ENCODE results near the gene CCDC77. TPM values are rescaled to one million over a fixed set of nuclear protein-coding genes. Genes with fewer than 3 reads are reported as not detected.

CCDC77 gene
- total RNA-seq, 1 experiment from 2014 or later = 17.7 TPM

GRCh38 chr12:466039-466438 is 64.6 kb downstream of the CCDC77 start:
- H3K4me3 ChIP-seq (ENCODE audit: low read length) = no peak overlapping the region
- no peak overlapping the region for H3K27ac ChIP-seq (ENCODE audit: low read length)
- H3K4me1 ChIP-seq (ENCODE audit: low read length) = no peaks in the 10 kb centered on the region; the same call in none of the 2 replicates
- H3K79me2 ChIP-seq (ENCODE audit: low read length) = no peaks in the 10 kb centered on the region
- H3K27me3 ChIP-seq (ENCODE audit: low read length) = no peaks in the 10 kb centered on the region
- H3K4me2 ChIP-seq (ENCODE audit: low read depth, low read length, poor library complexity, severe bottlenecking) = no peak overlapping the region
- H3K9me2 ChIP-seq (replicated peaks; ENCODE audit: insufficient read depth, low read length) = no peaks in the 10 kb centered on the region
- H3K9me3 ChIP-seq (ENCODE audit: low read length) = no peaks in the 10 kb centered on the region
- no peak overlapping the region for H3K9ac ChIP-seq (ENCODE audit: low read length)
- no peaks in the 10 kb centered on the region for H3K36me3 ChIP-seq (ENCODE audit: insufficient read depth, low read length)
- no peak overlapping the region for H2AFZ ChIP-seq (ENCODE audit: low read length)
- no peaks in the 10 kb centered on the region for H4K20me1 ChIP-seq (ENCODE audit: insufficient read depth, low read depth, low read length)
- DNase-seq = peak; percentile 21

GRCh38 chr12:466762-467161 is 65.3 kb downstream of the CCDC77 start:
- no peaks in the 10 kb centered on the region; the same call in none of the 2 replicates for H3K4me1 ChIP-seq (ENCODE audit: low read length)
- H3K27ac ChIP-seq (ENCODE audit: low read length) = no peak overlapping the region
- H3K9me3 ChIP-seq (ENCODE audit: low read length) = no peaks in the 10 kb centered on the region
- H4K20me1 ChIP-seq (ENCODE audit: insufficient read depth, low read depth, low read length) = no peaks in the 10 kb centered on the region
- peak; percentile 42 for DNase-seq
- no peaks in the 10 kb centered on the region for H3K9me2 ChIP-seq (replicated peaks; ENCODE audit: insufficient read depth, low read length)
- no peak overlapping the region for H2AFZ ChIP-seq (ENCODE audit: low read length)
- H3K79me2 ChIP-seq (ENCODE audit: low read length) = no peaks in the 10 kb centered on the region
- no peaks in the 10 kb centered on the region for H3K27me3 ChIP-seq (ENCODE audit: low read length)
- no peaks in the 10 kb centered on the region for H3K36me3 ChIP-seq (ENCODE audit: insufficient read depth, low read length)
- no peak overlapping the region for H3K4me2 ChIP-seq (ENCODE audit: low read depth, low read length, poor library complexity, severe bottlenecking)
- no peak overlapping the region for H3K9ac ChIP-seq (ENCODE audit: low read length)
- H3K4me3 ChIP-seq (ENCODE audit: low read length) = no peak overlapping the region

GRCh38 chr12:467591-467990 is 66.1 kb downstream of the CCDC77 start:
- H2AFZ ChIP-seq (ENCODE audit: low read length) = no peak overlapping the region
- H3K4me1 ChIP-seq (ENCODE audit: low read length) = no peaks in the 10 kb centered on the region; the same call in none of the 2 replicates
- H3K9me3 ChIP-seq (ENCODE audit: low read length) = no peaks in the 10 kb centered on the region
- no peak overlapping the region for H3K27ac ChIP-seq (ENCODE audit: low read length)
- no peak overlapping the region for H3K4me2 ChIP-seq (ENCODE audit: low read depth, low read length, poor library complexity, severe bottlenecking)
- no peak overlapping the region for H3K9ac ChIP-seq (ENCODE audit: low read length)
- no peak for DNase-seq
- no peak overlapping the region for H3K4me3 ChIP-seq (ENCODE audit: low read length)
- no peaks in the 10 kb centered on the region for H4K20me1 ChIP-seq (ENCODE audit: insufficient read depth, low read depth, low read length)
- no peaks in the 10 kb centered on the region for H3K9me2 ChIP-seq (replicated peaks; ENCODE audit: insufficient read depth, low read length)
- no peaks in the 10 kb centered on the region for H3K27me3 ChIP-seq (ENCODE audit: low read length)
- H3K79me2 ChIP-seq (ENCODE audit: low read length) = no peaks in the 10 kb centered on the region
- no peaks in the 10 kb centered on the region for H3K36me3 ChIP-seq (ENCODE audit: insufficient read depth, low read length)

GRCh38 chr12:468671-469389 is 67.4 kb downstream of the CCDC77 start:
- H3K4me1 ChIP-seq (ENCODE audit: low read length) = no peaks in the 10 kb centered on the region; the same call in none of the 2 replicates
- no peak overlapping the region for H3K4me3 ChIP-seq (ENCODE audit: low read length)
- H3K9me3 ChIP-seq (ENCODE audit: low read length) = no peaks in the 10 kb centered on the region
- no peak overlapping the region for H3K27ac ChIP-seq (ENCODE audit: low read length)
- H3K27me3 ChIP-seq (ENCODE audit: low read length) = no peaks in the 10 kb centered on the region
- no peaks in the 10 kb centered on the region for H4K20me1 ChIP-seq (ENCODE audit: insufficient read depth, low read depth, low read length)
- H3K9me2 ChIP-seq (replicated peaks; ENCODE audit: insufficient read depth, low read length) = no peaks in the 10 kb centered on the region
- H3K36me3 ChIP-seq (ENCODE audit: insufficient read depth, low read length) = no peaks in the 10 kb centered on the region
- no peaks in the 10 kb centered on the region for H3K79me2 ChIP-seq (ENCODE audit: low read length)
- H3K4me2 ChIP-seq (ENCODE audit: low read depth, low read length, poor library complexity, severe bottlenecking) = no peak overlapping the region
- no peak overlapping the region for H2AFZ ChIP-seq (ENCODE audit: low read length)
- no peak for DNase-seq
- no peak overlapping the region for H3K9ac ChIP-seq (ENCODE audit: low read length)

- H3K36me3 ChIP-seq (ENCODE audit: insufficient read depth, low read length) = no peaks in the 10 kb centered on the region
- H3K9me3 ChIP-seq (ENCODE audit: low read length) = no peaks in the 10 kb centered on the region
- no peaks in the 10 kb centered on the region for H3K9me2 ChIP-seq (replicated peaks; ENCODE audit: insufficient read depth, low read length)
- no peak overlapping the region for H3K4me2 ChIP-seq (ENCODE audit: low read depth, low read length, poor library complexity, severe bottlenecking)
- H2AFZ ChIP-seq (ENCODE audit: low read length) = no peak overlapping the region
- no peaks in the 10 kb centered on the region; the same call in 1 of the 2 replicates for H3K4me1 ChIP-seq (ENCODE audit: low read length)
- H3K27me3 ChIP-seq (ENCODE audit: low read length) = no peaks in the 10 kb centered on the region
- no peak overlapping the region for H3K27ac ChIP-seq (ENCODE audit: low read length)
- no peak for DNase-seq
- H4K20me1 ChIP-seq (ENCODE audit: insufficient read depth, low read depth, low read length) = no peaks in the 10 kb centered on the region
- no peak overlapping the region for H3K9ac ChIP-seq (ENCODE audit: low read length)
- no peak overlapping the region for H3K4me3 ChIP-seq (ENCODE audit: low read length)
- H3K79me2 ChIP-seq (ENCODE audit: low read length) = no peaks in the 10 kb centered on the region
These were observed 68.7 kb downstream of the CCDC77 start for GRCh38 chr12:470133-470532.

GRCh38 chr12:473198-473597 is 71.8 kb downstream of the CCDC77 start:
- no peaks in the 10 kb centered on the region for H3K36me3 ChIP-seq (ENCODE audit: insufficient read depth, low read length)
- H2AFZ ChIP-seq (ENCODE audit: low read length) = no peak overlapping the region
- DNase-seq = no peak
- no peaks in the 10 kb centered on the region; the same call in 1 of the 2 replicates for H3K4me1 ChIP-seq (ENCODE audit: low read length)
- H3K27ac ChIP-seq (ENCODE audit: low read length) = no peak overlapping the region
- H3K27me3 ChIP-seq (ENCODE audit: low read length) = no peaks in the 10 kb centered on the region
- no peaks in the 10 kb centered on the region for H3K9me2 ChIP-seq (replicated peaks; ENCODE audit: insufficient read depth, low read length)
- no peaks in the 10 kb centered on the region for H3K9me3 ChIP-seq (ENCODE audit: low read length)
- no peak overlapping the region for H3K4me3 ChIP-seq (ENCODE audit: low read length)
- no peak overlapping the region for H3K9ac ChIP-seq (ENCODE audit: low read length)
- no peaks in the 10 kb centered on the region for H4K20me1 ChIP-seq (ENCODE audit: insufficient read depth, low read depth, low read length)
- no peak overlapping the region for H3K4me2 ChIP-seq (ENCODE audit: low read depth, low read length, poor library complexity, severe bottlenecking)
- no peaks in the 10 kb centered on the region for H3K79me2 ChIP-seq (ENCODE audit: low read length)

- no peaks in the 10 kb centered on the region for H3K9me2 ChIP-seq (replicated peaks; ENCODE audit: insufficient read depth, low read length)
- no peak overlapping the region for H3K27ac ChIP-seq (ENCODE audit: low read length)
- no peaks in the 10 kb centered on the region; the same call in 1 of the 2 replicates for H3K4me1 ChIP-seq (ENCODE audit: low read length)
- no peak overlapping the region for H2AFZ ChIP-seq (ENCODE audit: low read length)
- H3K27me3 ChIP-seq (ENCODE audit: low read length) = no peaks in the 10 kb centered on the region
- no peaks in the 10 kb centered on the region for H3K36me3 ChIP-seq (ENCODE audit: insufficient read depth, low read length)
- H4K20me1 ChIP-seq (ENCODE audit: insufficient read depth, low read depth, low read length) = no peaks in the 10 kb centered on the region
- no peak overlapping the region for H3K9ac ChIP-seq (ENCODE audit: low read length)
- no peaks in the 10 kb centered on the region for H3K79me2 ChIP-seq (ENCODE audit: low read length)
- DNase-seq = no peak
- H3K4me2 ChIP-seq (ENCODE audit: low read depth, low read length, poor library complexity, severe bottlenecking) = no peak overlapping the region
- H3K9me3 ChIP-seq (ENCODE audit: low read length) = no peaks in the 10 kb centered on the region
- H3K4me3 ChIP-seq (ENCODE audit: low read length) = no peak overlapping the region
These were observed 72.6 kb downstream of the CCDC77 start for GRCh38 chr12:473863-474577.

GRCh38 chr12:475286-475685 is 73.8 kb downstream of the CCDC77 start:
- no peaks in the 10 kb centered on the region for H4K20me1 ChIP-seq (ENCODE audit: insufficient read depth, low read depth, low read length)
- no peak overlapping the region for H3K27ac ChIP-seq (ENCODE audit: low read length)
- H3K9me3 ChIP-seq (ENCODE audit: low read length) = no peaks in the 10 kb centered on the region
- H3K4me1 ChIP-seq (ENCODE audit: low read length) = no peaks in the 10 kb centered on the region; the same call in 1 of the 2 replicates
- no peak overlapping the region for H3K9ac ChIP-seq (ENCODE audit: low read length)
- no peaks in the 10 kb centered on the region for H3K79me2 ChIP-seq (ENCODE audit: low read length)
- DNase-seq = no peak
- no peak overlapping the region for H3K4me3 ChIP-seq (ENCODE audit: low read length)
- H2AFZ ChIP-seq (ENCODE audit: low read length) = no peak overlapping the region
- no peak overlapping the region for H3K4me2 ChIP-seq (ENCODE audit: low read depth, low read length, poor library complexity, severe bottlenecking)
- H3K9me2 ChIP-seq (replicated peaks; ENCODE audit: insufficient read depth, low read length) = no peaks in the 10 kb centered on the region
- H3K27me3 ChIP-seq (ENCODE audit: low read length) = no peaks in the 10 kb centered on the region
- H3K36me3 ChIP-seq (ENCODE audit: insufficient read depth, low read length) = no peaks in the 10 kb centered on the region
